CD4-positive, alpha-beta T cell treated with Interleukin-10 for 1 hour (primary cell): ENCODE data around the gene DRC7.
"Not testable (repeated sequence)": the region's sequence is repeated elsewhere in the genome, so short reads cannot be mapped to it uniquely, and the experiment has no call there.

Experiments
- DNase-seq: peaks from one replicate; pipeline ENCODE4 v3.0.0-alpha.2; 2020

The DRC7 gene

DNA sequence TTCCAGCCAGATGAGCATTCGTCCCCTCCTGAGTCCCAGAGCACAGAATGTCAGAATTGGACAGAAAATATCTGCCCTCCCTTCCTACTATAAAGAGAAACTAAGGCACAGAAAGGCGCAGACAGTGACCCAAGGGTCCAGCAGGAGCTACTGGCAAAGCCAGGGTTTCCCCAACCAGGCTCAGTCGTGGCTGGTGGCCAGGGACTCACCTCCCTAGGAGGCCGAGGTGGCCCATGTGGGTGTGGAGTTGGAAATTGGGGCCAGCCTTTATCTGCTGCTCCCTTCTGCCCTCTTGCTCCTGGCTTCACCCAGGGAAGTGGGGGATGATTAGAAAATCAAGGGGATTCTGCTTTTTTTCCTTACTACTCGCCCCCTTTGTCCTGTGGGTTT, 1.1 kb downstream of the DRC7 start:
- no peak for DNase-seq

GRCh38 chr16:57696240-57696639, 1.6 kb downstream of the DRC7 start:
- no peak for DNase-seq

DNA sequence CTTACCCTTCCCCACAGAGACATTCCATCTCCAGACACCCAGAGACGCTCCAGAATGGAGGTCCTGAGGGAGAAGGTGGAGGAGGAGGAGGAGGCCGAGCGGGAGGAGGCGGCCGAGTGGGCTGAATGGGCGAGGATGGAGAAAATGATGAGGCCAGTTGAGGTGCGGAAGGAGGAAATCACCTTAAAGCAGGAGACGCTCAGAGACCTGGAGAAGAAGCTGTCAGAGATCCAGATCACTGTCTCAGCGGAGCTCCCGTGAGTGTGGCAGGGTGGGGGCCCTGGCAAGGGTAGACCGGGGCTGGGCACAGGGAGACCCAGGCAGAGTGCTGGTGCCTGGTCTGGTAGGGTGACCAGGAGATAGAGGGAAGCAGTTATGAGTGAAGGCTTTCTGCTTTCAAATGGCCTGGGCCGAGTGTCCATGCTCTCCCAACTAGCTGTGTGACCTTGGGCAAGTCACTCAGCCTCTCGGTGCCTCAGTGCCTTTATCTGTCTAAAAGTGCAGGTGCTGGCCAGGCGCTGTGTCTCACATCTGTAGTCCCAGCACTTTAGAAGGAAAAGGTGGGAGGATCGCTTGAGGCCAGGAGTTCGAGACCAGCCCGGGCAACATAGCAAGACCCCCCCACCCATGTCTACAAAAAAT, 3.4 kb downstream of the DRC7 start:
- no peak for DNase-seq

- DNase-seq = no peak
These were observed 4.3 kb downstream of the DRC7 start for GRCh38 chr16:57698812-57699405.

DNA sequence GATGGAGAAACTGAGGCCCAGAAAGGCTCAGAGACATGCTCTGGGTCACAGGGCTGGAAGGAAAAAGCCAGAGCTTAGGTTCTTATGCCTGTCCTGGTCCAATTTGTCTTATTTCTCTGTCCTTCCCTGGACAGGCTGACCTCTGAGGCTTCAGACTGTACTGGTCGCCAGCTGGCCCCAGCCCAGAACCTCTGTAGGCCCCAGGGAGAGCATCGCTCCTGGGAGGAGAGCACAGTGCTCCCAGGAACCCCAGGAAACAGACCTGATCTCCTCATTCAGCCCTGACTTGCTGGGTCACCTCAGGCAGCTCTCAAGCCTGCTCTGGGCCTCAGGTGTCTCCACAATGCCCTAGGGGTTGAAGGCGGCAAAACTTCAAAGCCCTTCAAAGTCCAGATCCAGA, 4.9 kb downstream of the DRC7 start:
- no peak for DNase-seq

DNA sequence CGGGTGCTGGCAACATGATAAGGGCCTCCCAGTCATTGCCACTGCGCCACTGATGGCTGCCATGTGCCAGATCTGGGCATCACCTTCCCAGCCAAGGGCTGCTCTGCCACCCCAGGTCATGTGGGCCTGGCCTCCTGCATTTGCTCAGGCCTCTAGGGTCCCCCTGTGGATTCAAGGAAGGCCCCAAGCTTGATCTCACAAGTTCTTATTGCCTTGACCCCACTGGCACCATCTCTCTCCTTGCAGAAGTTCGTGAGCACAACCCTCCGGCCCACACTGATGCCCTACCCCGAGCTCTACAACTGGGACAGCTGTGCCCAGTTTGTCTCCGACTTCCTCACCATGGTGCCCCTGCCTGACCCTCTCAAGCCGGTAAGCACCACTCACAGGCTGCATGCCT, 5.3 kb downstream of the DRC7 start:
- no peak for DNase-seq

GRCh38 chr16:57700781-57701551, 6.4 kb downstream of the DRC7 start:
- no peak for DNase-seq

DNA sequence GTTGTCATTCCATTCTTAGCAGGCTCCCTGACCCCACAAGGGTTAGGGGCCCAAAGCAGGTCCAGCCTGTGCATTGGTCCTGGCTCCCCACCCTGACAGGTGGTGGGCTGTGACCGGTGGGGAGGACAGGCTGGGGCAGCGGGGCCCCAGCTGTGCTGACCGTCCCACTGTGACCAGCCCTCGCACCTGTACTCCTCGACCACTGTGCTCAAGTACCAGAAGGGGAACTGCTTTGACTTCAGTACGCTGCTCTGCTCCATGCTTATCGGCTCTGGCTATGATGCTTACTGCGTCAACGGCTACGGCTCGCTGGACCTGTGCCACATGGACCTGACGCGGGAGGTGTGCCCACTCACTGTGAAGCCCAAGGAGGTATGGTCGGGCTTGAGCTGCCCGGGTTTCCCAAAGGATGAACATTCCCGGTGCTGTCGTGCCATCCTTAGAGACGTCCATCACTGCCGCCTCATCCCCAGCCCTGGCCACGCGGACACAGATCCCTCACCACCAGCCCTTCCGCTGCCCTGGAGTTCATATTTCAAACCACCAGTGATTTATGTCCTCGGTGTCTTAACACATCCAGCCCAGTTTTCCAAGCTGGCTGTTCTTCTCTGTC, 7.3 kb downstream of the DRC7 start:
- no peak for DNase-seq

- DNase-seq = no peak
These were observed 8.9 kb downstream of the DRC7 start for GRCh38 chr16:57703416-57704010.

DNA sequence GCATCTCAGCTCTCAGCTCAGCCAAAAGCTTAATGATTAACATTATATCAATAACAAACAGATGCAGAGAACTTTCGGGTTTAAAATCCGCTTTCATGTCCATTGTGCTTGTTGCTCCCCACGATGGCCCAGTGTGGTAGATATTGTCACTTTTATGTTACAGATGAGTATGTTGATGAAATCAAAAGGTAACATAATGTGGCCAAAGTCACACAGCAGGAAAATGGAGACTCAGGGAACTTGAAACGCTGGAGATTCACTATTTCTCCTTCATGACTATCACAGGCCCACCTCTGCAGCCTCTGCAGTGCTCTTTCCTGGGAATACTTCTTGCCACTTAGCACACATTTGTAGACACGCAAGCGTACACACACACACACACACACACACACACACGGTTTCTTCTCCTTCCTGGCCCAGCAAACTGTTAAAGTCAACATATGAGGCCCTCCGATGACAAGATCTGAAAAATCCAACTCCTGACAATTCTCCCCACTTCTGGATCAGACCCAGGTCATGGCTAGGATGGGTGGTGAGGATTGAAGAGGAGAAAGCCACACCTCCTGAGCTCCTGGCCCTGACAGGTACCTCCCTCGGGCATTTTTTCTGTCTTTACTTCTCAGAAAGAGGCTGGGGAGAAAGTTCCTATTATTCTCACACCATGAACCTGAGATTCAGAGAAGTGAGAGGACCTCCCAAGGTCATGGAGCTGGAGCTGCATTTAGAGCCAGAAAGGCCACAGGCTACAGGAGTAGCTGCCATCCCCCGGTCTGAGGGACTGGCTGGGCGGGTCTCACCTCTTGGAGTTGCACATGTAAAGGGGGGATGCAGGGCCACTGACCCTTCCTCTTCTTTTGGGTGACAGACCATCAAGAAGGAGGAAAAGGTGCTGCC, 9.7 kb downstream of the DRC7 start:
- no peak for DNase-seq

DNA sequence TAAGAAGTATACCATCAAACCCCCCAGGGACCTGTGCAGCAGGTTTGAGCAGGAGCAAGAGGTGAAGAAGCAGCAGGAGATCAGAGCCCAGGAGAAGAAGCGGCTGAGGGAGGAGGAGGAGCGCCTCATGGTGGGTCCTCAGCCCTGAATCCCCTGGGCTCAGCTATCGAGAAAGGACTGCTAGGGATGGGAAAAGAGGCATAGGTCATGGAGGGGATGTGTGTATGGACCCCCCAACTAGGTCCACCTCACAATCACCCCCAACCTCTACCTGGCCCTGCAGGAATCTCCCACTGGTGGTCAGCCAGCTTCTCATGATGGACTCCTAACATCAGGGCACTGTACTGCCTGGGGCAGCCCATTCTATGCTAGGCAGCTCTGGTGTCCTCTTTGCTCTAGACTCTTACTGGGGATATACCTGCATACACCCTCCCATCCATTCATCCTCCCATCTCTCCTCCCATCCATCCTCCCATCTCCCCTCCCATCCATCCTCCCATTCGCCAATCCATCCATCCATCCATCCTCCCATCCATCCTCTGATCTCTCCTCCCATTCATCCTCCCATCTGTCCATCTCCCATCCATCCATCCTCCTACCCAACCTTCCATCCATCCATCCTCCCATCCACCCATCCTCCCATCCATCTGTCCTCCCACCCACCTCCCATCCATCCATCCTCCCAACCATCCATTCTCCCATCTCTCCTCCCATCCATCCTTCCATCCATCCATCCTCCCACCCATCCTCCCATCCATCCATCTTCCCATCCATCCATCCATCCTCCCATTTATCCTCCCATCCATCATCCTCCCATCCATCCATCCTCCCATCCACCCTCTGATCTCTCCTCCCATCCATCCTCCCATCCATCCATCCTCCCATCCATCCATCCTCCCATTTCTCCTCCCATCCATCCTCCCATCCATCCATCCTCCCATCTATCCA, 10.6 kb downstream of the DRC7 start:
- DNase-seq = no peak

DNA sequence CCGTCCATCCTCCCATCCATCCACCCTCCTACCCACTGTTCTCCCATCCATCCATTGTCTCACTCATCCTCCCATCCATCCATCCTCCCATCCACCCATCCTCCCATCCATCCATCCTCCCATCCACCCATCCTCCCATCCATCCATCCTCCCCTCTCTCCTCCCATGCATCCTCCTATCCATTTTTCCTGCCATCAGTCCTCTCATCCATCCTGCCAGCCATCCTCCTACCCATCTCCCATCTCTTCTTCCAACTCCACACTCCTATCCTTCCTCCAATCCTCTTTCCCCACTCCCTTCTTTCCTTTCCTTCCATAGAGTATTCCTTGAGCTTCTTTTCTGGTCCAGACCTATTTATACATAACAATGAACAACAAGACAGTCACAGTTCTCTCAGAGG, 12.1 kb downstream of the DRC7 start:
- no peak for DNase-seq

DNA sequence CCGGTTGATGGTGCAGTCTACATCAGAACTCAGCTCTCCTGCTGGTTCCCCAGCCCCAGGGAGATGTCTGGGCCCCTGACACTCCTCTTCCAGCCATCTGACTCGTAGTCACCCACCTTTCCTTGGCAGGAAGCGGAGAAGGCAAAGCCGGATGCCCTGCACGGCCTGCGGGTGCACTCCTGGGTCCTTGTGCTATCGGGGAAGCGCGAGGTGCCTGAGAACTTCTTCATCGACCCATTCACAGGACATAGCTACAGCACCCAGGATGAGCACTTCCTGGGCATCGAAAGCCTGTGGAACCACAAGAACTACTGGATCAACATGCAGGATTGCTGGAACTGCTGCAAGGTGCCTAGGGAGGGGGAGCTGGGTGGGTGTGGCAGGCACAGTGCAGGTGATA, 12.7 kb downstream of the DRC7 start:
- DNase-seq = no peak

- no peak for DNase-seq
These were observed 13.6 kb downstream of the DRC7 start for GRCh38 chr16:57708168-57708567.

DNA sequence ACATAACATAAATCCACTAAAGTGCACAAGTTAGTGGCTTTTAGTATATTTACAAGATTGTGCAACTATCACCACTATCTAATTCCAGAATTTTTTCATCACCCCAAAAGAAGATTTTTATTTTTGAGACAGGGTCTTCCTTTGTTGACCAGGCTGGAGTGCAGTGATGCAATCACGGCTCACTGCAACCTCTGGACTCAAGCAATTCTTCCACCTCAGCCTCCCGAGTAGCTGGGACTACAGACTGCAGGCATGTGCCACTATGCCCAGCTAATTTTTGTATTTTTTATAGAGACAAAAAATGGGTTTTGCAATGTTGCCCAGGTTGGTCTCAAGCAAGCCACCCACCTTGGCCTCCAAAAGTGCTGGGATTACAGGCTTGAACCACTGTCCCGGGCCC, 15.1 kb downstream of the DRC7 start:
- no peak for DNase-seq

- DNase-seq = no peak
These were observed 16.7 kb downstream of the DRC7 start for GRCh38 chr16:57711346-57711745.

GRCh38 chr16:57711993-57712392, 17.4 kb downstream of the DRC7 start:
- DNase-seq = no peak

DNA sequence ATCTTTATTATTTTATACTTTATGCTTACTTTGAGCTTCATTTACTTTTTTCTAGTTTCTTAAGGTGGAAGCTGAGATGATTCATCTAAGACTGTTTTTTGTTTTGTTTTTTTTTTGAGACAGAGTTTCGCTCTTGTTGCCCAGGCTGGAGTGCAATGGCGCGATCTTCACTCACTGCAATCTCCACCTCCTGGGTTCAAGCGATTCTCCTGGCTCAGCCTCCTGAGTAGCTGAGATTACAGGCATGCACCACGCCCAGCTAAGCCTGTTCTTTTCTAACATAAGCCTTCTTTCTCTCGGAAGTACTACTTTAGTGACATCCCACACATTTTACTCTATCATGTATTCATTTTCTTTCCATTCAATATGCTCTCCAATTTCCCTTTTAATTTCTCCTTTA, 18.0 kb downstream of the DRC7 start:
- DNase-seq = not testable (repeated sequence)

DNA sequence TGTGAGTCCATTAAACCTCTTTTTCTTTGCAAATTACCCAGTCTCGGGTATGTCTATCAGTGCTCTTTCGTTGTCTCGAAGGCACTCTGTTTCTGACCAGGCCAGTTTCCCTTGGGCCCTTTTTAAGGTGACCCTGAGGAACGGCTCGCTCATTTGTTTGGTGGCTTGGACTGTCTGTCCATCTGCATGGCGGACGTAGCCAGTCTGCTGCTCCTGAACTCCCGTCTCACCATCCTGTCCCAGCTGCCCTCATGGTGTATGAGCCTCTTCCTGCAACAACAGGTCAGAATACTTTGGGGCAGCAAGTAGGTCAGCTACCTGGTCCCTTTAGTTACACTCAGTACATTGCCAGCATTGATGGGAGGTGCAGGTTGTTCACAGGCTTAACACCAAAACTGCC, 19.0 kb downstream of the DRC7 start:
- DNase-seq = no peak

- DNase-seq = no peak
These were observed 19.4 kb downstream of the DRC7 start for GRCh38 chr16:57714047-57714446.

DNA sequence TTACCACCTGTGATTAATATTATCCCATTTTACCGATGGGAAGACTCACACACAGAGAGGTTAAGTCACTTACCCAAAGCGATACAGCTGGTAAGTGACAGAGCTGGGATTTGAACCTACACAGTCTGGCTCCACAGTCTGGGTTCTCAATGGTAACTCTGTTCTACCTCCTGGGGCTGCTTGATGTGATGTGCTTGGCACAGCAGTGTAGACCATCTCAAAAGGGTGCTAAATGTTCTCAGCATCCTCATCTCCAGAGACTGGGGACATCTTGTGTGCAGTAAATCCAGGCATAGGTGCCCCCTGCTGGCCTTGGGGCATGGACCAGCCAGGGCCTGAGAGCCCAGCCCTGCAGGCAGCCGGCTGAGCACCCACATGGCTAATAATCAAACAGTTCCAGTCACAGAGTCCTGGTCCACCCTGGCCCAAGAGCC, 25.6 kb downstream of the DRC7 start:
- DNase-seq = peak; percentile 55
